Right lobe of liver (tissue), 6 donors: Measurements from ENCODE around the gene NUAK1. TPM values are rescaled to one million over a fixed set of nuclear protein-coding genes. Genes with fewer than 3 reads are reported as not detected.
A peak's percentile ranks its signal among the peaks of the same experiment; 100 is the strongest.

Experiments
- ATAC-seq, 4 donors: fragments of 200-7000 bp; cut with Tn5 transposase; one replicate each; pipeline ENCODE4 v1.9.1; 2020; ENCODE audit warnings: mild to moderate bottlenecking in 4 of 4, moderate library complexity in 4 of 4
- DNase-seq, 3 donors: peaks; one replicate each; pipeline ENCODE4 v3.0.0-alpha.2; 2020
- H3K27ac ChIP-seq, 3 donors: fragments of 200-600 bp; one replicate each; pipeline ENCODE4 v1.8.0; 2022
- H3K27me3 ChIP-seq, 2 donors: fragments of 200-600 bp; one replicate each; pipeline ENCODE4 v1.8.0; 2022
- H3K36me3 ChIP-seq, 4 donors: fragments of 200-600 bp; sonication (generic) in 1 of 4; one replicate each; pipeline versions ENCODE4 v1.5.1 to v1.8.0; 2017 to 2022; ENCODE audit warnings: control low read depth in 1 of 4
- H3K4me1 ChIP-seq, 4 donors: fragments of 200-600 bp; sonication (generic) in 1 of 4; one replicate each; pipeline versions ENCODE4 v1.5.1 to v1.8.0; 2017 to 2022; ENCODE audit warnings: control low read depth in 1 of 4
- H3K4me3 ChIP-seq, 3 donors: fragments of 200-600 bp; one replicate each; pipeline ENCODE4 v1.8.0; 2022
- H3K9me3 ChIP-seq, 4 donors: fragments of 200-600 bp; sonication (generic) in 1 of 4; one replicate each; pipeline versions ENCODE4 v1.5.1 to v1.8.0; 2017 to 2022; ENCODE audit warnings: control low read depth in 1 of 4
- CTCF ChIP-seq, 4 donors: fragments of 200-600 bp in 3 of 4; fragments of 450-650 bp in 1 of 4; IDR thresholded peaks; one replicate each; pipeline versions ENCODE4 v1.5.1 to v1.8.0; 2016 to 2022; ENCODE audit warnings: antibody characterized with exemption in 4 of 4, mild to moderate bottlenecking in 2 of 4
- POLR2A ChIP-seq: fragments of 450-650 bp; IDR thresholded peaks from one replicate; pipeline ENCODE4 v1.6.1; 2017; ENCODE audit warnings: antibody characterized with exemption, mild to moderate bottlenecking
- WGBS: methylation state at CpG from one replicate; pipeline ENCODE4 v1.1.6; 2018; ENCODE audit warnings: low coverage, low lambda C conversion rate; ENCODE audit not compliant: insufficient coverage; ENCODE audit errors: missing lambda C conversion rate; 5-methylcytosine and 5-hydroxymethylcytosine counted together
- intact Hi-C, 2 donors: fragments of 100-400 bp; cut with DNase I; formaldehyde crosslinking; loops; one replicate each; pipeline versions ENCODE4 v1.11.2 to v1.14.1; 2022
- total RNA-seq, 6 experiments: library from RNA; depleted of rRNA in 2 of 6; stranded (reverse); fragments of >200 nt in 2 of 6; fragmentation: NEBNext Ultra II Directional in 3 of 6; extraction: Animal tissue kit (Norgen Biotek cat#: 25700) in 3 of 6; gene quantifications; one replicate each; pipeline versions ENCODE4 v1.1.0 to v1.2.4, GENCODE V29; 2016 to 2023
- donor health status: DM: no; HTN: yes; CAD: no.
- donor health status: DM: no; HTN: no; CAD: no.
- donor health status: DM: no; HTN: no; CAD: no.
- donor health status: DM: no; HTN: yes; CAD: no.
- donor health status: DM: no; HTN: yes; CAD: no.

NUAK1 gene
- total RNA-seq, 6 experiments from 2014 or later, result 2.0 to 11.0 (median 3.5) TPM

- no peaks in the 10 kb centered on the region for H3K27me3 ChIP-seq
- H3K9me3 ChIP-seq, result no peaks in the 10 kb centered on the region
- no peak overlapping the region for H3K27ac ChIP-seq
- ATAC-seq (peak in 2 of 4 donors; percentile 27 to 46), DNase-seq (no peak)
- intact Hi-C loops, result no loop called here
- H3K4me1 ChIP-seq, result peaks cover 0 to 64% (median 20%) of the 10 kb centered on the region in 4 donors
- TF ChIP-seq POLR2A (no peak), CTCF (IDR thresholded peaks at IDR 0.05) (no peak)
- 45% methylated on average over 4 of the region's 4 CpGs for WGBS
- no peaks in the 10 kb centered on the region for H3K36me3 ChIP-seq
- no peak overlapping the region for H3K4me3 ChIP-seq
These were observed 29.4 kb downstream of the NUAK1 start for GRCh38 chr12:106109168-106109910.

- TF ChIP-seq CTCF (IDR thresholded peaks at IDR 0.05), result no peak
- TF ChIP-seq POLR2A, result no peak
- no peaks in the 10 kb centered on the region for H3K27me3 ChIP-seq
- no peaks in the 10 kb centered on the region for H3K36me3 ChIP-seq
- H3K9me3 ChIP-seq, result no peaks in the 10 kb centered on the region
- H3K4me1 ChIP-seq, result peaks cover 0 to 54% (median 16%) of the 10 kb centered on the region in 4 donors
- ATAC-seq (peak in 1 of 4 donors; percentile 8), DNase-seq (no peak)
- H3K4me3 ChIP-seq, result no peak overlapping the region
- H3K27ac ChIP-seq, result no peak overlapping the region
- intact Hi-C loops, result no loop called here
- WGBS, result 63% methylated on average over 3 of the region's 4 CpGs
These were observed 30.4 kb downstream of the NUAK1 start for GRCh38 chr12:106108185-106108835.

DNA sequence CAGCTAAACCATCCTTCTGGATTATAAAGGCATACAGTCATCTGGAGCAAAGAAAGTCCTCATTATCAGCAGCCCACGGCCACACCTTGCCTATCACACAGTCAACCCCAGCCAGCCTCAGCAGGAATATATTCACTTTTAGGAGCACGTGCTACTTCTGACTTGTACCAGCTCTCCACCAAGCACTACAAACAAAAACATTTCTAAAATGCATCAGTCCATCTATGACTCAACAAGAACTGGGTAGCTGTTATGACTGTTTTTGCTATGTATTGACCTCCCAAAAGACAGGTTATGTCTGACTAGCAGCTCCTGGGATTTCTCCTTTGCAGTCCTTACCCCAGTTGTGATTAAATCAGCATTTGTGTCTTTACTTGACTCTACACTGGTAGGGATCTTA, 31.2 kb downstream of the NUAK1 start:
- DNase-seq (no peak), ATAC-seq (no peak)
- H3K9me3 ChIP-seq, result no peaks in the 10 kb centered on the region
- WGBS, result 47% methylated on average over 2 of the region's 2 CpGs
- H3K27ac ChIP-seq, result peak overlapping the region in 1 of 3 donors; percentile 25
- H3K36me3 ChIP-seq, result no peaks in the 10 kb centered on the region
- TF ChIP-seq POLR2A (no peak), CTCF (IDR thresholded peaks at IDR 0.05) (no peak)
- H3K4me3 ChIP-seq, result no peak overlapping the region
- intact Hi-C loops, result no loop called here
- no peaks in the 10 kb centered on the region for H3K27me3 ChIP-seq
- H3K4me1 ChIP-seq, result peaks cover 0 to 48% (median 13%) of the 10 kb centered on the region in 4 donors

DNA sequence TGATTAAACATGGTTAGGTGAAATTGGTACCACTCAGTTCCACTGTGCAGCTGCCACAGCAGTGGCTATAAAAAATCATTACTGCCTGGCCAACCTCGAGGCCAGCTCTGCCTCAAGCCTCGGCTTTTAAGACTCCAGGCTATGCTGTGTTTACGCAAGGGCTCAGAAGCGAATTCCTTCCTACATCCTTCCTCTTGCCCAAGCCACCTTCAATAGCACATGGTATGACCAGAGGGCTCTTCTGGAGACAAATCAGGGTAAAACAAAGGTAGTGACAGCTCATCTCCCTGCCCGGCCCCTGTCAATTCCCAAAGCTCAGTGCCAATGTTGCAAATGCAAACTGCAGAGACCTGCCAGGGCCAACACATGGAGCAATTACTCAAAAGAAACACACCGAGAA, 31.9 kb downstream of the NUAK1 start:
- Histone ChIP-seq H3K9me3 (no peaks in the 10 kb centered on the region), H3K4me3 (no peak overlapping the region), H3K27me3 (no peaks in the 10 kb centered on the region), H3K36me3 (no peaks in the 10 kb centered on the region), H3K4me1 (peaks cover 0 to 41% (median 12%) of the 10 kb centered on the region in 4 donors), H3K27ac (peak overlapping the region in 1 of 3 donors; percentile 25)
- TF ChIP-seq POLR2A (no peak), CTCF (IDR thresholded peaks at IDR 0.05) (no peak)
- WGBS, result 21% methylated on average over 6 of the region's 6 CpGs
- intact Hi-C loops, result no loop called here
- no peak for DNase-seq
- ATAC-seq, result peak; percentile 34 to 38 (median 35)
